HG03354 (cell line): ENCODE data around the gene GOLGA8A.
"Not testable (repeated sequence)": the region's sequence is repeated elsewhere in the genome, so short reads cannot be mapped to it uniquely, and the experiment has no call there.

Experiments used
- ATAC-seq: cut with Tn5 transposase; IDR thresholded peaks from one replicate; pipeline ENCODE4 v1.9.1; 2021; ENCODE audit warnings: mild to moderate bottlenecking; ENCODE audit not compliant: unreplicated experiment, poor library complexity, severe bottlenecking

The GOLGA8A gene

DNA sequence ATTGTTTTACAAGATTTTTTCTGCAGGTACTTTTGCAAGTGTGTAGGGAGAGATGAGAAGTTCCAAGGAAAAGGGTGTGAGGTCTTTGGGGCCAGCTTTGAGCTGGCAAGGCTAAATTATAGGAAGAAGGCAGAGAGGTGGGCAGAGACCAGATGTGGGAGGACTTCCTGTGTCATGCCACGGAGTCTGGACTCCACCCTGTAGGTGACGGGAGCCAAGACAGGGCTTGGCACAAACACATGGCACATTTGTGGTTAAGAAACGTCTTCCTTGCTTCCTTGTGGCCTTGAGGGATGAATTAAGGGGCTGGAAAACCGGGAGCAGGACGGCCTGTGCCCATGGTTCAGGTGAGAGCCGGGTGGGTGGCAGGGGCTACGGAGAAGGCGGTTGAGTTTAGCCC lies 19.2 kb downstream of the GOLGA8A start:
- ATAC-seq = not testable (repeated sequence)

DNA sequence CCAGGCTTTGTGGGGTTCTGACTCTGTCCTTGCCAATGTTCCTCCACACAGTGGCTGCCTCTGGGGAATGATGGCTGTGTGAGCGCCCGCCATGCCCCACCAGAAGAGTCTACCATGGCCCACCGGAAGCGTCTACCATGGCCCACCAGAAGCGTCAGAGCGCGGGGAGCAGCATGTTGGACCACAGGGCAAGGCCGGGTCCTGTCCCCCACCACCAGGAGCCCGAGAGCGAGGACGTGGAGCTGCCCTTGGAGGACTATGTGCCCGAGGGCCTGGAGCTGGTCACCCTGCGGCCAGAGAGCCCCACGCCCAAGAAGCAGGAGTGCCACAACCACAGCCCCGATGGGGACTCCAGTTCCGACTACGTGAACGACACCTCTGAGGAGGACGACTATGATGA lies 28.1 kb downstream of the GOLGA8A start:
- not testable (repeated sequence) for ATAC-seq

DNA sequence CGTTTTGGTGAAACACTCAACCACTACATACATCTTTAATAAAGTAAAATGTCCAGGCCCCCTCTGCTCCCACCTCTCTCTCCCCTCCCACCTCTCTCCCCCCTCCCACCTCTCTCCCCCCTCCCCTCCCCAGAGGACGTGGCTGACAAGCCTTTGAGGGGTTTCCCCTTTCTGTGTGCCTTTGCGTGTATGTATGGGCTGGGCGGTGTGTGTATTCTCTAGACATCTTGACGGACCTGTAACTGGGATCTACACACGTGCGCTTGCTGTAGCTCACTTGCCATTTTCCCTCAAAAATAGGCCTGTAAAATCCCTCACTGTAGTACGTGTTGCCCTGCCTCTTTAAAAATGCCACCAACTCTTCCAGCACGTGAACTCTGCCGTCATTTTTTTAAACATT lies 28.6 kb downstream of the GOLGA8A start:
- not testable (repeated sequence) for ATAC-seq

DNA sequence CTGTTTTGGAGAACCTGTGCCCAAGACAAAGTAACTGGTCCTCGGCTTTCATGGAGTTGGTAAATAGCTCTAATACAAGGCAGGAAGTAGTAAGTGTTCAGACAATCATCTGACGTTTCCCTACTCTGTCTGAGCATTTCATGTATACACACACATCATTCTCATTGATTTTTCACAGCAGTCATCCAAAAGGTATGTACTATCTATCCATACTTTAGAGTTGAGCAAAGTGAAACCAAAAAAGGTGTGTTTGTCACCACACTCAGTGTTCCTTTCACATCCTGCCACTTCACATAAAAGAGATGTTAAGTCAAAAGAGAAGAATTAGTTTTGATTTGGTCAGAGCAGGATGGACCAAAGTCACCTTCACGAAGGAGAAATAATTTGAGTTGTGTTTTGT lies 33.7 kb downstream of the GOLGA8A start:
- peak; percentile 59 for ATAC-seq

DNA sequence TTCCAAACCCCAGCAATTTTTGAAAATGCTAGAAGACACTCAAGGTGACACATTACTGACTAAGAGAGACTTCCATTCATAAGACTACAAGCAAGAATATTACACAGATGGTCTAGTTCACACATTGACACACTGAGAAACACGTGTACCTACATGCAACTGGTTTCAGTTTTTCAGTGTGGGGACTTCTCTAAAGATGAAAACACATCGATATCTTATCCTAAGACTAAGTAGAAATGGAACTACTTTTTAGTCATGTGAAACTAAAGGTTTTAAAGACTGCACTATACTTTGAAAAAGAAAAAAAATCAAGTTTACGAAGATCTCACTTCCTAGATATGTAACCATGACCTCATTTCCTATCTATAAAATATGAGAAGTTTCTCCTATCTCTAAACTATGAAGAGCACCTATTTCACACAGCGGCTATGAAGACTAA lies 34.4 kb downstream of the GOLGA8A start:
- ATAC-seq = peak; percentile 52

DNA sequence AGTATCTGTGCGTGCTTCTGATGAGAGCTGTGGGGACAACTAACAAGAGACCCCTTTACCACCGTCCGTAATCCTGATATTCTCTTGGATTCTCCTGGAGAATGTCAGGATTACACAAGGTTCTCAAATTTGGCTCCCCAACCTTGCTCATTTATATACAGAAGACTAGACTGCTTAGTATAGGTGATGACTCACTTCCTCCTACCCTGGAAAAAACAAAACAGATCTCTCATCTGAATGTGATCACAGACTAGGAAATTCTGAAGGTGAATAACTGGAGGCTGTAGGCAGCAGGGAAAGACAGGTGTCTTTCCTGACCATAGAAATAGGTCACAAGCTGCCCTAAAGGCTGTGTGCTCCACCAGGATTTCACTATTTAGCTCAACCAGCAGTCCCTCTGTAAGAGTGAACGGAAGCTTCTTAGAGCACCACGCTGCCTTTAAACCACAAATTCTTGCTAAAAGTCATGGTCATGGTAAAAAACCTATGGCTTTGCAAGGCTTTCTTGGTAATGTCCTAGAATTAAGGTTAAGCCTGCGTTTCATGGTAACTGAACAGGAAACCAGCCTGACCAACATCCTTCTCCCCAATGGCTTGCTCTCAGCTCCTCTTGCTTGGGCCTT lies 39.9 kb downstream of the GOLGA8A start:
- ATAC-seq = not testable (repeated sequence)

- ATAC-seq = not testable (repeated sequence)
Measured at GRCh38 chr15:34392981-34393380, 44.6 kb downstream of the GOLGA8A start.

GRCh38 chr15:34389594-34390086 lies 48.0 kb downstream of the GOLGA8A start:
- ATAC-seq = not testable (repeated sequence)
